SHP77 (cell line): ENCODE data around the gene IL34.
"Not testable (repeated sequence)": the region's sequence is repeated elsewhere in the genome, so short reads cannot be mapped to it uniquely, and the experiment has no call there.

Experiments
- DNase-seq, 2 experiments: peaks; one replicate each; lab custom pipeline; 2025; lab: John Stamatoyannopoulos, UW

Gene IL34

DNA sequence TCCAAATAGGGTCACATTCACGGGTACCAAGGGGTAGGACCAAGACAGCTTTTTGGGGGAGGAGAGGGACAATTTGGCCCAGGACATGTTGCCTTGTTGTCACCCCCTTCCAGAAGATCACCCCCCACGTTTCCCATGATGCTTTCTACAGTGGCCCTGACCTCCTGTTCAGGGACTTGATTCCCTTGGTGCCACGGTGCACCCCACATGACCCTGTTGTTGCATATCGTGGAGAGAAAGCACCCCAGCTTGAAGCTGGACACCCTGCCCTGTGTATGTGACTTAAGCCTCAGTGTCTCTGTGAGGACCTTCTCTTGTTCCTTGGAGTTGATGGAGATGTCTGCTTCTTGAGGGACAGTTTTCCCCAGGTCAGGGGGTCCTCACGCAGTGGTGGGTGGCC, 12.6 kb downstream of the IL34 start:
- no peak for DNase-seq

DNA sequence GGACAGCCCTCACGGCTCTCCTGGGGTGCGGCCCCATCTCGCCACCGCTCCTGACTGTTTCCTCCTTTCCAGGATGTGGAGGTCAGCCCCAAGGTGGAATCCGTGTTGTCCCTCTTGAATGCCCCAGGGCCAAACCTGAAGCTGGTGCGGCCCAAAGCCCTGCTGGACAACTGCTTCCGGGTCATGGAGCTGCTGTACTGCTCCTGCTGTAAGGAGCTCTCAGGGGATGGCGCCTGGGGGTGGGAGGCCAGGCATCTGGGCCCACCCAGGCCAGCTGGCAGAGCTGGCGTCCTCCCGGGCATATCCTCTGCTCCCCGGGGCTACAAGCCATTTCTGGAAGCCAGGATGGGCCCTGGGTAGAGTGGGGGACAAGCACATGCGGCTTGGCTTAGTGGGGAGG, 13.2 kb downstream of the IL34 start:
- DNase-seq = no peak

DNA sequence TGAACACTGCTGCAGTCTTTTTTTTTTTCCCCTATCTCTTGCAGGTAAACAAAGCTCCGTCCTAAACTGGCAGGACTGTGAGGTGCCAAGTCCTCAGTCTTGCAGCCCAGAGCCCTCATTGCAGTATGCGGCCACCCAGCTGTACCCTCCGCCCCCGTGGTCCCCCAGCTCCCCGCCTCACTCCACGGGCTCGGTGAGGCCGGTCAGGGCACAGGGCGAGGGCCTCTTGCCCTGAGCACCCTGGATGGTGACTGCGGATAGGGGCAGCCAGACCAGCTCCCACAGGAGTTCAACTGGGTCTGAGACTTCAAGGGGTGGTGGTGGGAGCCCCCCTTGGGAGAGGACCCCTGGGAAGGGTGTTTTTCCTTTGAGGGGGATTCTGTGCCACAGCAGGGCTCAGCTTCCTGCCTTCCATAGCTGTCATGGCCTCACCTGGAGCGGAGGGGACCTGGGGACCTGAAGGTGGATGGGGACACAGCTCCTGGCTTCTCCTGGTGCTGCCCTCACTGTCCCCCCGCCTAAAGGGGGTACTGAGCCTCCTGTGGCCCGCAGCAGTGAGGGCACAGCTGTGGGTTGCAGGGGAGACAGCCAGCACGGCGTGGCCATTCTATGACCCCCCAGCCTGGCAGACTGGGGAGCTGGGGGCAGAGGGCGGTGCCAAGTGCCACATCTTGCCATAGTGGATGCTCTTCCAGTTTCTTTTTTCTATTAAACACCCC, 13.8 kb downstream of the IL34 start:
- no peak for DNase-seq

DNA sequence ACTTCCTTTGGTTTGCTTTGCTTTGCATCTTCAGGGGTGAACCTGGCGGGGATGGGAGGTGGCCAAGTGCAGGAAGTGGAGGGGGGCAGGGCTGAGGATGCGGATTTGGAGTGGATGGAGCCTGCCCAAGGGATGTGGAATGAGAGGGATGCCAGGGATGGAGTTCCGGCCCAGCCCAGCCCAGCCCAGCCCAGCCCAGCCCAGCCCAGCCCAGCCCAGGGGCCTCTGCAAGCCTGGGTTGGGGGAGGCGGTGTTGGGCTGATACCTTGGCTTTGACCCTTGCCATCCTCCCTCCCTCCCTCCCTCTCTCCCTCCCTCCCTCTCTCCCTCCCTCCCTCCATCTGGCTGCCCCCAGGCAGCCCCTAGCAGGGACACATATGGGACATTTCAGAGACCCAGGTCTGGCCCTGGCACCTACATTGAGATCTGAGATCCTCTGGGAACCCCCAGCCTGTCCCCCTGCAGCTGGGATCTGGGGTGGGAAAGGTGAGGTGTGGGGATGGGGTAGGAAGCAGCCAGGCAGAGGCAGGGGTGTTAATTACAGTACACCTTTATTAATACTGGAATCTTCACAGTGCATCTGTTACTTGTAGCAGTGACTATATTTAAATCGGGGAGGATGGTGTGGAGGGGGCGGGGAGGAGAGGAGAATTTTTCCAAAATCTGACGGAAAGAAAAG, 14.5 kb downstream of the IL34 start:
- DNase-seq = no peak

DNA sequence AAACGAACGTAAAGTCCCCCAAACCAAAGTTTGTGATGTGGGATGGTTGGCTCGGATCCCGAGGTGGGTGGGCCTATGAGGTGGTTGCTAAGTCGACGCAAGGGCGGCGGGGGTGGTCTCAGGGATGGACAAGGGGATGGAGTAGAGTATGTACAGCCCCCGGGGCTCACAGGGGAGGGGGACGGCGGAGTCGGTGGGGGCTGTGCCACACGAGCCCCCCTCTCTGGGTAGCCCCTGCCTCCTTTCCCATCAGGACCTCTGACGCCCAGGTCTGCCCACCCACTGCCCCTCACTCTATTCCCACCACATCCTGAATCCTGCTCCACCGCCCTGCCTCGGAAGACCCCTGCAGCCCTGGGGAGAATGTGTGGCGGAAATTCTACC, 15.2 kb downstream of the IL34 start:
- no peak for DNase-seq

DNA sequence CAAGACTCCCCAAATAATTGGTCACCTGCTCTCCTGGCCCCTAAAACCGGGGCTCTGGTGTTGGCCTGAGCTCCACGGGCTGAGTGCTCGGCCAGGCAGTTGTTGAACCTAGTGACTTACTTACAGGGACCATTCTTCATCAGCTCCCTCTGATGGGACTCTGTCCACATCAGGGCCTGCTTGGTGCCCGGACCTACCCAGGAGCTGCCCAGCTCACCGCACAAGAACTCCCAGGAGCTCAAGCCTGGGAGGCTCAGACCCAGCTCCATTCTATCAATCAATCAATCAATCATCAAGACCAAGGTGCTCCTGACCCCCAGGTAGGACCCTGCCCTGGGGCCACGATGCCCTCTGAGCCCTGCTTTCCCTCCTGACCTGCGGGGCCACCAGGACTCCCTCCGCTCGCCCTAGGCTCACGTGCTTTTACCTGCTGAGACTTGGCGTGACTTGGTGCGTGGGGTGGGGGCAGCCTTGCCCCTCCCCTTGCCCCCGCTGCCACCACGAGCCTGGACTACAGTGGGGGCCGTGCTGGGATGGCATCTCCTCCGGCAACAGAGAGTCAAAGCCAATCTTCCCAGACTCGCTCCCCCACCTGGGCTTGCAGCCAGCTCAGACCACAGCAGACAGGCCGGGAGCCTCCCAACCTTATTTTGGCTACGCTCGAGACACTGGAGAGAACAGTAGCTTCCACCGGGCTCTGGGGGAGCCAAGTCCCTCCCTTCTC, 15.7 kb downstream of the IL34 start:
- DNase-seq = no peak

DNA sequence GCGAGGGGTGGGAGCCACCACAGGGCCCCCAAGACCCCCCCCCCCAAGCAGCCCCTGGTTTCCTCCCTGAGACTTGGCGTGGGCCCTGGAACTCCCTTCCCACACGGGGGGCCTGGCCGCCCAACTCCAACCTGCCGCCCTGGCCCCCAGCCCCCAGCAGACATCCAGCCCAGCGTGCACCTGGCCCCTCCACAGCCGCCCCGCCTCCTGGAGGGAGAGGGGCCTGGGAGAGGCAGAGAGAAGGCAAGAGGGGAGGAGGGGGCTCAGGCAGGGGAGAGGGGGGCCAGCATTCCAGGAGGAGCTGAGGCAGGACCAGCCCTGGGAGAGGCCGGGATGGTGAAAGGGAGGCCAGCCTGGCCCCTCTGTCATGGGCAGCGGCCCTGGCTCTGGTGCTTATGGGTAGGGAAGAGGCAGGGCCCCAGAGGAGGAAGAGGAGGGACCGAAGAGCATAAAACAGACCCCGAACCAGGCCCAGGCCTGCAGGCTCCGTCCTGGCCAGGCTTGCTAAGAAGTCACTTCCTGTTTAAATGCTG, 16.7 kb downstream of the IL34 start:
- DNase-seq = no peak

DNA sequence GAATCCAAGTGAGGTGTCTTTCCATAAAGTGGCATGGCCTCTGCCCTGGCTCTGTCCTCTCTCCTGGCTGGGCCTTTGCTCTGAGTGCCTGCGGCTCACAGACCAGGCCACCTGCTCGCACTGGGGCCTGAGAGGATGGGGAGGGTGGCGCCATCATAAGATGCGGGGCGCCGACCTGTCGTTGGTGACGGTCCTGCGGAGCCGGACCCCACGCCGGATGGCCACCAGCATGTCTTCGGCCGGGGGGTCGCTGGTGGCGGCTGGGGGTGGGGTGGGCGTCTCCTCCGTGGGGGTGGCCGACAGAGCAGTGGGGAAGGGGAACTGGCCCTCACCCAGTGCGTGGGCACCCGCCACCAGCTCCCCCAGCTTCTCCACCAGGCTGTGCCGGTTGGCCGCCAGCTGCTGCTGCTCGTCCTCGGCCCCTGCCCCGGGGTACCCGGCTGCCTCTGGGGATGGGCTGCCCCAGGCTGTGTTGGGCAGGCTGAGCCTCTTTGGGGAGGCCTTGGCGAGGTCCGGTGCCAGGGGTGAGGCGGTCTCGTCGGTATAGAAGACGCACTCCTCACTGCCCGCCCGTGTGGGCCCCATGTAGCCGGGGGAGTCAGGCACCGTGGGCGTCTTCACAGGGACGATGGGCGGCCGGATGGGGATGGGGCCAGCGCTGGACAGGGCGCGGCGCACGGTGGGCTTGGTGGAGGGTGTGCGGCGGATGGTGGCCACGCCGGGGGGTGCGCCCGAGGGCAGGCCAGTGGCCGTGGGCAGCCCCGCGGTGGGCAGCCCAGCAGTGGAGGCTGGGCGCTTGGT, 17.4 kb downstream of the IL34 start:
- DNase-seq = no peak

DNA sequence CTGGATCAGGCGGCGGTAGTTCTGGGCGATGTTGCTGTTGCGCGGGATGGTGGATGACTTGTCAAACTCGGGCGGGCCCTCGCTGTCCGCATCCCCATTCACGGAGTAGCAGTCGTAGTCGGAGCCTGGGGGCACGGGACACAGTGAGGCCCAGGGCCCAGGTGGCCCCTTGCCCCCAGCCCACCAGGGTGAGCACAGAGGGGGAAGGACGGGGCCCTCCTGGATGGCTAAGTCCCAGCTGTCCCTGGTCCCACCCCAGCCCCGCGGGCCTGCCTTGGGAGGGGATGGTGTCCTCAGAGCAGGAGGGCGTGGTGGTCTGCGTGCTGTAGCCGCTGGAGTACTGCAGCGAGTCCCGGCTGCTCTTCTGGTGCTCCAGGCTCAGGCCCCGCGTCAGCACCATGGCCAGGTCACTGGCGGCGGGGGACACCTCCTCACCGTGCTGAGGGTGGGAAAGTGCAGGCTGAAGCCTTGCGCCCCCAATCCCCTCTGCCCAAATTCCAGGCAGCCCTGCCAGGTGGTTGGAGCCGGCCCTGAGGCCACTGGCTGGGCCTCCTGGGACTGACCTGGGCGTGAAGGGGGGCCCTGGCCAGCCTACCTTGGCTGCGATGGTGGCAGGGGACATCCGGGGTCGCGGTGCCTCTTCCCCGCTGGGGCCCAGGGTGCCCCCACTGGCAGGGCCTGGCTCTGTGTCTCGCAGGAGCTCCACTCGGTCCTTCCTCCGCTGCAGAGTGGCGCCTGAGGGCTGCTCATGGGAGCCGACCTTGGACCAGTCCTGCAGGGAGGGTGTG, 18.2 kb downstream of the IL34 start:
- no peak for DNase-seq

DNA sequence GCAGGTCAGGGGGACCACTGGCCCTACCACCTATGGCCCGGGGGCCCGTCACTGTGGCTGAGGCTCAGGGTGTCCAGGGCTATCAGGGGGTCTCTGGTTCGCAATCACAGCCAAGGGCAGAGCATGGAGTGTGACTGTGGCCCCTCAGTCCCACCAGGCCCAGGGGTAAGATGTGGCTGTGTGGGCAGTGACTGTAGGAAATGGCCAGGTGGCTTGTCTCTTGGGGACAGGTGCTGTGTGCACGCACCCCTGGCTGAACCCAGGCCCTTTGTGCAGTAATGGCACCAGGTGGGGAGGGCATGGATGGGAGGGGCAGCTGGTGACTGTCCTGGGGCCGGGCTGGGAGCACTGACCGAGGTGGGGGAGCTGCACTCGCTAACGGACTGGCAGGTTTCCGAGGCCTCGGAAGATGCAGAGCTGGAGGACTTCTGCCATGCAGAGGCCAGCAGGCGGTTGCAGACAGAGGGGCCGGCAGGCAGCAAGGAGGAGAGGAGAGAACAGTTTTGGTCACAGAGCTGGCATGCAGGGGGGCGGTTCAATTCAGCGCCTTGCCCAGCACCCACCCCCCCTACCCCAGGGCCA, 18.8 kb downstream of the IL34 start:
- DNase-seq = no peak

DNA sequence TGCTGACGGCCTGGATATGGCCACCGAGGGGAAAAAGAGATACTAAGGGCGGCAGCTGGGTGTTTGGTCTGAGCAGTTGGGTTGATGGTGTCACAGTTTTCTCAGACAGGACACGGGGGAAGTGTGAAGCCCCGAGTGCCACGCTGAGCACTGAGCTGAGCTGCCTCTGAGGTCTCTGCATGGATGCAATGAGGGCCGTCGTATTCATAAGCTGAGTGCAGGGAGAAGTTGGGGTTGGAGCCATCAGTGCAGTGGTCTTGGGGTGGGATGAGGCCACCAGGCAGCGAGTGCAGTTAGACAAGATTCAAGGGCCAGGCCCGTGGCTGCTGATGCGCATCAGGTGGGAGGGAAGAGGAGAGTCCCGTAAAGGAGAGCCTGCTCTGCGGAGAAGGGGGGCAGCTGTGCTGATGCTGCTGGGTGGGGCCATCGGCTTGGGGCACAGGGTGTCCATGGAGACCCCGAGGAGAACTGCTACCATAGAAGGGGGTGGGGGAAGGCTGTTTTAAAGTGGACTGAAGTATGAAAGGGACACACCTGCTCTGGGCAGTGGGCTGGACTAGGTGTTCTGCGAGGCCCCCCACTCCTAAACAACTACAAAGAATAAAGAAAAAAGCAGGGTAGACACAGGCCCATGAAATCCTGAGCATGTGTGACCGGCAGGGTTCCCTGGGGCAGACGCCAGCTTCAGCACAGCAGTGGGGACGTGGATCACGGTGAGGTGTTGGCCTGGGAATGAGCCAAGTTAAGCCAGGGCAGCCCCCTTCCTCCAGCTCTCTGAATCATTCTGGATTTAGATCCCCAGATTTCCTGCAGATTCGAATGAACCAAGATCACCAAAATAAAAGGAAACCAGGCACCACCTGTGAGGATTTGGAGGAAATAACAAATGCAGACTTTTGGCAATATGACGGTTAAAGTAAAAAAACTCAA, 19.7 kb downstream of the IL34 start:
- no peak for DNase-seq

DNA sequence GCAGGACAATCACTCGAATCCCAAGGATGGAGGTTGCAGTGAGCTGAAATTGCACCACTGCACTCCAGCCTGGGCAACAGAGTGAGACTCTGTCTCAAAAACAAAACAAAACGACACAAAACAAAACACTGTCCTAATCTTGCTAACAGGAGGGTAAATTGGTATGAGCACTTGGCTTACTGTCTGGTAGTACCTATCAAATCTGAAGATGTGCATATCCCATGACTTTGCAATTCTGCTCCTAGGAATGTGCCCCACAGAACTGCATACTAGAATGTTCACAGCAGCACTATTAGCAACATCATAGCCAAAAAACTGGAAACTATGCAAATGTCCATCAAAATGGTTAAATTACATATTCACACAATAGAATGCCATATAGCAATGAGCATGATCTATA, 23.8 kb downstream of the IL34 start:
- DNase-seq = no peak

DNA sequence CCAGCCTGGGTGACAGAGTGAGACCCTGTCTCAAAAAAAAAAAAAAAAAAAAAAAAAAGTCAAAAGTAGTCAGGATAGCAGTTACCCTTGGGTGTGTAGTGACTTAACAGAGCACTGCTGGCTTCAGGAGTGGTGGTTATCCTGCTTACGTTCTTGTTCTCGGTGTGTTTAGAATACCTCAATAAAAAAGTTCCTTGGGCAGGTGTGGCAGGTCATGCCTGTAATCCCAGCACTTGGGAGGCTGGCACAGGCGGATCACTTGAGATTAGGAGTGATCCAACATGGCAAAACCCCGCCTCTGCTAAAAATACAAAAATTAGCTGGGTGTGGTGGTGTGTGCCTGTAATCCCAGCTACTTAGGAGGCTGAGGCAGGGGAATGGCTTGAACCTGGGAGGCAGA, 24.6 kb downstream of the IL34 start:
- not testable (repeated sequence) for DNase-seq

DNA sequence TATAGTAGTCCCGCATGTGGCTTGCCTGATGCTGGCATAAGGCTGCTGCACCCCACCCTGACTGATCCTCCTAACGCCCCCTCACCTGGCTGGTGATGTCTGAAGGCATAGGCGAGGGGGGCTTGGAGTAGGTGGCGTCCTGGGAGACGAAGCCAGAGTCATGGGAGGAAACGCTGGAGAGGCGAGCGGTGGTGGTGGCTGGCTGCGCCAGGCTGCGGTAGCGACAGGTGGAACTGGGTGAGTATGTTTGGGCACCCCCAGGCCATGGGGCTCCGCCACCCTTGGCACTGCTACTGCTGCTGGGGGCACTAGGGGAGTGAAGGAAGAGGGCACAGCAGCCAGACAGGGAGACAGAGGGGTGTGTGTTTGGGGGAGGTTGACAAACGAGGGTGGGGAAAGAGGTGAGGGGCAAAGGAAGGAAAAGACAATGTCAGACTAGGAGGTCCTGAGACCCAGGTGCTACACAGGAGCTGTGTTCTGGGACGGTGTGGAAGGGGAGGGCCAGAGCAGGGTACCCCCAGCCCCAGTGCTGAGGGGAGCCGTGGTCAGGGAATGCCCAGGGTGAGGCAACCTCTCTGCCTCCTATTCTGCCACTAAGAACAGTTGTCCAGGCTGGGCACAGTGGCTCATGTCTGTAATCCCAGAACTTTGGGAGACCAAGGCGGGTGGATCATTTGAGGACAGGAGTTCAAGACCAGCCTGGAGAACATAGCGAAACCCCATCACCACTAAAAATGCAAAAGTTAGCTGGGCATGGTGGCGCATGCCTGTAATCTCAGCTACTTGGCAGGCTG, 28.1 kb downstream of the IL34 start:
- no peak for DNase-seq

DNA sequence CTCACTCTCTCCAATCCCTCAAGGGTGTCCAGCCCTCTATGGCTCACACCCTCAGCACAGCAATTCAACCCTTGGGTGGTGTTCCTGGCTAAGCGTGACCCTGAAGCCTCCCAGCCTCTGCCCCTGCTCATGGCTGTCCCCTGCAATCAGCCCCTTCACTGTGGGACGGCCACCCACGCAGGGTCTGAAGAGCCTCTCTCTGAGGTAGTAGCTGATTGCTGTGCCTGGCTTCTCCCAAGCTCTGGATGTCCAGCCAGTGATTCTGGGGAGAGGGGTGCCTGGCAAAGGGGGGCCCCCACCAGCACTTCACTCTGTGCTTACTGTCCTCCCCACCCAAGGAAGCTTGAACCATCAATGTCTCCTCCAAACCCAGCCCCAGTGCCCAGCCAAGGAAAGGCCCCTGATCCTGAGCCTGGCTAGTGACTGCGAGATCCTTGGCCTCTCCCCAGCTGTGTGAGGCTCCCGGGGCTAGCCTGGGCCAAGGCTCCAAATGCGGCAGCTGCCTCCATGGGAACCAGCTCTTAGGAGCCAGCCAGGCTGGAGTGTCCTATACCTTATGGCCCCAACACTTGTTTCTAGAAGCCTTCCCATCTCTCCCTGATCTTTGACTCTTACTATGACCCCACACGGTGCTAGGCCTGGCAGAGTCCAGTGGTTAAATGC, 29.6 kb downstream of the IL34 start:
- no peak for DNase-seq

DNA sequence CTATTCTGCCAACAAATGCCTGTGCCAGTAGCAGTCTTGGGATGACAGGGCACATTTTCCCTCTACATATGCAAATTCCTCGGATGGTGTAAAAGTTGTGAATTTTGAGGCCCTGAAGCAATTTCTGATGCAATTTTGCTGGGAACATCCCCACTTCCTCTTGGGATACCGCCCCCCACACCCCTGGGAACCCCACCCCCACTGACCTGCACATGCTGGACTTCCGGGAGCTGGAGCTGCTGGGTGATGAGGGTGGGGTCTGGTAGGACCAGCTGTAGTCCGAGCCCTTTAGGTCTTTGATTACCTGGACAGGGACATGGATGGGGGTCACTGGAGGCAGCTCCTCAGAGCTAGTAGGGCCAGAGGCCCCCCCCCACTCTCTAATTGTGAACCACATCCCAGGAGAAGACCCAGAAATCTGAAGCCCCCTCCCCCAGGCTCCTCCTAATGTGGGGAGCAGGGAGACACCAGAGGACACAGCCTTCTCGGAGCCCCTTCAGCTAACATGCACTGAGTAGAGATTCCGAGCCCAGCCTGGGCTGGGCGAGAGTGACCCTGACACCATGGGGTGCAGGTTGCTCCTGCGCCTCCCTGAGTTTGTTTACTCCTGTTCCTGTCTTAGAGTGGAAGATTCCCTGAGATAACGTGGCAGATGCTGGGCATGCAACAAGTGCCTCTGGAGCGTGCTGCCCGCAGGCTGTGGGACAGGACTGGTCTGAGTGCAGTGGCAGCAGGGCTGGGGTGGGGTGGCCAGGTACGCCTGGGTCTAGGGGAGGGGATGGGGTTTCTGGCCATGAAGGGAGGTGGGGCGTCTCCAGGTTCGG, 30.5 kb downstream of the IL34 start:
- no peak for DNase-seq

DNA sequence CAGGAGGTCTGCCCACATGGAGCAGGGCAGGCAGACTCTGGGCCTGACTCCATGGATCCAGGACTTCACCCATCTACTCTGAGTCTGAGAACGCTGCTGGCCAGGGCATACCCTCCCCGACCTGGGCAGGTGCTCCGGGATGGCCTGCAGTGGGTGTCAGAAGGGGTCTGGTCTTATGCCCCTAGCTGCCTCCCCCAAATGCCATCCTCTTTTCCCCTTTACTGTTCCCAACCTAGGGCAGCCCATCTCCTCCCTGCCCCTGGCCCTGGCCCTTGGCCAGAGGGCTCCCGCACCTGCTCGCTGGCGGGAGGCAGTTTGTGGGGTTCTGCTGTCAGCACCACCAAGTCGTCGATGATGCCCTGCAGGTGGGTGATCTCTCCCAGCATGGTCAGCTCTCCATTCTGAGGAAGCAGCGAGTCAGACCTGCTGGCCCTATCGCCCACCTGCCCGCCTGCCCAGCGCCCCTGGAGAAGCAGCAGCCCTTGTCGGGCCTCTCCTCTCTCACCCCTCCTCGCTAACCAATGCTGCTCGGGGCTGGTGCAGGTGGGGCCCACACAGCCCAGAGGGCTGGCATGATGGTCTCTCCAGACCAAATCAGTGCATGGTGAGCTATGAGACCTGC, 31.3 kb downstream of the IL34 start:
- no peak for DNase-seq
